Psoas muscle (tissue), 8 donors: ENCODE measurements around the gene CCDC30. TPM values are rescaled to one million over a fixed set of nuclear protein-coding genes. Genes with fewer than 3 reads are reported as not detected.

Experiments used
- ATAC-seq, 4 donors: fragments of 200-7000 bp; cut with Tn5 transposase; one replicate each; pipeline ENCODE4 v1.9.1; 2020; ENCODE audit warnings: moderate library complexity in 3 of 4, mild to moderate bottlenecking in 2 of 4
- DNase-seq, 2 donors: peaks; one replicate each; pipeline ENCODE4 v3.0.0-alpha.2; 2020
- H3K27ac ChIP-seq: fragments of 200-600 bp; one replicate; pipeline ENCODE4 v1.8.0; 2022
- H3K27me3 ChIP-seq, 3 donors: fragments of 200-600 bp in 1 of 3; one replicate each; pipeline versions ENCODE4 v1.6.1 to v1.8.0; 2013 to 2022; ENCODE audit warnings: low read length in 2 of 3, mild to moderate bottlenecking in 2 of 3, moderate library complexity in 1 of 3; ENCODE audit not compliant: insufficient read depth in 3 of 3
- H3K36me3 ChIP-seq, 2 donors: fragments of 200-600 bp in 1 of 2; one replicate each; pipeline versions ENCODE4 v1.6.1 to v1.8.0; 2013 to 2022; ENCODE audit warnings: low read depth in 1 of 2, mild to moderate bottlenecking in 1 of 2, moderate library complexity in 1 of 2; ENCODE audit not compliant: insufficient read depth in 1 of 2
- H3K4me1 ChIP-seq: fragments of 200-600 bp; one replicate; pipeline ENCODE4 v1.8.0; 2022
- H3K4me3 ChIP-seq: fragments of 200-600 bp; one replicate; pipeline ENCODE4 v1.8.0; 2022; ENCODE audit warnings: mild to moderate bottlenecking
- H3K9me3 ChIP-seq: fragments of 200-600 bp; one replicate; pipeline ENCODE4 v1.8.0; 2022
- CTCF ChIP-seq: fragments of 200-600 bp; IDR thresholded peaks from one replicate; pipeline ENCODE4 v1.8.0; 2022; ENCODE audit warnings: antibody characterized with exemption
- WGBS, 3 donors: extraction: QIAGEN DNeasy Blood & Tissue Kit; methylation state at CpG; one replicate each; pipeline versions ENCODE4 v1.1.6 to v1.1.7; 2013; 5-methylcytosine and 5-hydroxymethylcytosine counted together
- intact Hi-C, 2 donors: fragments of 100-400 bp; cut with DNase I; formaldehyde crosslinking; loops; one replicate each; pipeline versions ENCODE4 v1.11.0 to v1.14.2; 2022
- polyA plus RNA-seq, 3 donors: library from polyadenylated mRNA; stranded (reverse); fragments of 200-250 nt; gene quantifications; one replicate each; pipeline ENCODE4 v1.2.3, GENCODE V29; 2013
- total RNA-seq, 4 donors: library from RNA; stranded (reverse); fragmentation: NEBNext Ultra II Directional in 2 of 4; extraction: Animal tissue kit (Norgen Biotek cat#: 25700) in 2 of 4; gene quantifications; one replicate each; pipeline versions ENCODE4 v1.2.1 to v1.2.4, GENCODE V29; 2021 to 2023
- donor health status: healthy with polysubstance abuse.
- donor health status: DM: no; HTN: no; CAD: no; lungs with moderate emphysema.
- donor health status: Bipolar disorder and iron deficiency.
- donor health status: healthy.
- donor health status: DM: yes; HTN: yes; CAD: no.
- donor health status: DM: no; HTN: no; CAD: no.
- donor health status: DM: no; HTN: no; CAD: no.
- donor health status: DM: yes; HTN: yes; CAD: no.

CCDC30 gene
- total and polyA plus RNA-seq, 7 donors: 0.39 to 1.2 (median 0.92) TPM

- Histone ChIP-seq H3K27ac (peak overlapping the region; percentile 1), H3K4me3 (no peak overlapping the region), H3K4me1 (peaks cover 11% of the 10 kb centered on the region), H3K36me3 (peaks cover 2 to 34% of the 10 kb centered on the region in 2 donors), H3K27me3 (no peaks in the 10 kb centered on the region), H3K9me3 (no peaks in the 10 kb centered on the region)
- intact Hi-C loops: no loop called here
- WGBS, 3 donors: 16 to 23% (median 17%) methylated on average over 1 of the region's 1 CpG
- DNase-seq (no peak), ATAC-seq (peak in 1 of 4 donors; percentile 46)
- TF ChIP-seq CTCF: no peak
Observed at GRCh38 chr1:42674682-42675081, 211.6 kb downstream of the CCDC30 start.

GRCh38 chr1:42675467-42675866, 212.4 kb downstream of the CCDC30 start:
- Histone ChIP-seq H3K4me3 (no peak overlapping the region), H3K9me3 (no peaks in the 10 kb centered on the region), H3K27me3 (no peaks in the 10 kb centered on the region), H3K36me3 (peaks cover 2 to 27% of the 10 kb centered on the region in 2 donors), H3K4me1 (peaks cover 18% of the 10 kb centered on the region), H3K27ac (no peak overlapping the region)
- no peak for DNase-seq
- no peak for ATAC-seq
- no peak for TF ChIP-seq CTCF
- intact Hi-C loops: no loop called here
- whole genome bisulfite sequencing, 3 donors: 89 to 95% (median 91%) methylated on average over 3 of the region's 3 CpGs

- intact Hi-C loops: no loop called here
- WGBS, 3 donors: 86 to 93% (median 92%) methylated on average over 3 of the region's 3 CpGs
- no peak overlapping the region for H3K27ac ChIP-seq
- H3K36me3 ChIP-seq: peaks cover 2 to 19% of the 10 kb centered on the region in 2 donors
- peaks cover 25% of the 10 kb centered on the region for H3K4me1 ChIP-seq
- ATAC-seq (no peak), DNase-seq (no peak)
- no peak overlapping the region for H3K4me3 ChIP-seq
- no peak for TF ChIP-seq CTCF
- no peaks in the 10 kb centered on the region for H3K9me3 ChIP-seq
- H3K27me3 ChIP-seq: no peaks in the 10 kb centered on the region
Observed at GRCh38 chr1:42676534-42677087, 213.5 kb downstream of the CCDC30 start.

GRCh38 chr1:42679364-42679983, 216.4 kb downstream of the CCDC30 start:
- Histone ChIP-seq H3K27me3 (no peaks in the 10 kb centered on the region), H3K36me3 (peaks cover 2 to 24% of the 10 kb centered on the region in 2 donors), H3K4me3 (no peak overlapping the region), H3K9me3 (no peaks in the 10 kb centered on the region), H3K27ac (no peak overlapping the region), H3K4me1 (peaks cover 34% of the 10 kb centered on the region)
- intact Hi-C loops: no loop called here
- no peak for DNase-seq
- WGBS, 3 donors: 44 to 64% (median 59%) methylated on average over 10 of the region's 10 CpGs
- no peak for ATAC-seq
- TF ChIP-seq CTCF: no peak
